Ovary (tissue), 3 donors: ENCODE results near the gene AP1B1.
"Not testable (repeated sequence)": the region's sequence is repeated elsewhere in the genome, so short reads cannot be mapped to it uniquely, and the experiment has no call there.

Experiments
- CTCF ChIP-seq, 3 donors: fragments of 450-650 bp in 2 of 3; fragments of 200-600 bp in 1 of 3; IDR thresholded peaks; one replicate each; pipeline versions ENCODE4 v1.5.1 to v1.8.0; 2016 to 2022; ENCODE audit warnings: antibody characterized with exemption in 3 of 3, mild to moderate bottlenecking in 1 of 3
- EP300 ChIP-seq: sonication (generic); formaldehyde crosslinking; IDR thresholded peaks from one replicate; pipeline ENCODE4 v1.6.1; 2017; ENCODE audit warnings: antibody characterized with exemption
- donor health status: DM: no; HTN: no; CAD: no.

- TF ChIP-seq EP300; CTCF (IDR thresholded peaks at IDR 0.05): not testable (repeated sequence)
Measured at GRCh38 chr22:29357193-29357890, 31.0 kb downstream of the AP1B1 start.
